ENCODE data around the gene ATF6. TPM values are rescaled to one million over a fixed set of nuclear protein-coding genes. Genes with fewer than 3 reads are reported as not detected.

The ATF6 gene
- total and polyA plus RNA-seq, 2 donors (not counting 1 experiment from before 2014, with no cell fraction given): 5.7 to 26.6 TPM

DNA sequence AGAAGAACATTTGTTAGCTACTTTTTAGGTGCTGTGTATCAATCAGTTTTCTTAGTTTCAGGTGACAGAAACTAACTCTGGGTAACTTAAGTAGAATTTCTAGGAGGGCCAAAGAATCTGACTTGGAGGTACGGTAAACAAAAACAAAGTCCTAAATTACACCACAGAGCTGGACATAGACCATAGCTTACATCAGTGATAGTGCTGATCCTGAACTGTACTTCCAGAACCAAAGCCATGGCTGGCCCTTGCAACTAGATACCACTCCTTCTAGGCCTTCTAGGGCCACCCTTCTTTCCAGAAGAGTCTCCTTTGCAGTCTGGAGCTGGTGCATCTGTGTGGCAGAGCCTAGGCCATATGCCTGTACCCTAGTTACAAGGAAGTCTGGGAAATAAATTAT is 163.0 kb downstream of the ATF6 start:
- Mint-ChIP-seq H3K4me3 (no peak overlapping the region), H3K27me3 (no peaks in the 10 kb centered on the region), H3K9me3 (ENCODE audit: insufficient read depth) (no peaks in the 10 kb centered on the region), H3K27ac (no peak overlapping the region), H3K4me1 (peaks cover 10% of the 10 kb centered on the region)
- H3K4me1 ChIP-seq (ENCODE audit: control insufficient read depth in 2 of 2, insufficient read depth in 2 of 2, low read length in 2 of 2): peaks cover 6 to 16% of the 10 kb centered on the region in 2 donors
- H3K27ac ChIP-seq (ENCODE audit: low read length in 2 of 2): no peak overlapping the region
- POLR2A ChIA-PET: no interaction called here
- H3K4me2 ChIP-seq (replicated peaks; ENCODE audit: low read depth, low read length, poor library complexity, severe bottlenecking): no peak overlapping the region
- DNase-seq: no peak
- H3K79me2 ChIP-seq (ENCODE audit: control insufficient read depth, insufficient read depth, low read length): no peaks in the 10 kb centered on the region
- no peaks in the 10 kb centered on the region for H3K9me3 ChIP-seq (ENCODE audit: control extremely low read depth in 1 of 3, control insufficient read depth in 2 of 3, insufficient read depth in 1 of 3, low read length in 2 of 3)
- no peaks in the 10 kb centered on the region for H3K27me3 ChIP-seq (replicated peaks in 1 of 4; ENCODE audit: control extremely low read depth in 1 of 4, control insufficient read depth in 3 of 4, insufficient read depth in 4 of 4, low read length in 3 of 4)
- no peaks in the 10 kb centered on the region for H4K20me1 ChIP-seq (ENCODE audit: control insufficient read depth, insufficient read depth, low read length, poor library complexity, severe bottlenecking)
- H3K9ac ChIP-seq (ENCODE audit: low read length): no peak overlapping the region
- 100% methylated on average over 1 of the region's 1 CpG for WGBS (ENCODE audit: insufficient coverage)
- H3K36me3 ChIP-seq (replicated peaks in 1 of 2; ENCODE audit: control extremely low read depth in 1 of 2, control insufficient read depth in 1 of 2, extremely low read depth in 1 of 2, insufficient read depth in 2 of 2, low read length in 1 of 2): peaks cover 0 to 4% of the 10 kb centered on the region in 2 experiments
- no peak overlapping the region for H2AFZ ChIP-seq (ENCODE audit: insufficient read depth, low read depth, low read length, poor library complexity, severe bottlenecking)
- ATAC-seq (ENCODE audit: low read depth): no peak
- intact Hi-C loops (cut with micrococcal nuclease): no loop called here
- no peak overlapping the region for H3K4me3 ChIP-seq (ENCODE audit: control extremely low read depth in 1 of 5, extremely low read depth in 1 of 5, insufficient read depth in 1 of 5, low read depth in 2 of 5, low read length in 4 of 5)
- no peak for TF ChIP-seq EZH2 (IDR thresholded peaks at IDR 0.05; ENCODE audit: borderline replicate concordance, insufficient read depth, low read depth, low read length, poor library complexity, severe bottlenecking)
- TF ChIP-seq, protein P1, sequence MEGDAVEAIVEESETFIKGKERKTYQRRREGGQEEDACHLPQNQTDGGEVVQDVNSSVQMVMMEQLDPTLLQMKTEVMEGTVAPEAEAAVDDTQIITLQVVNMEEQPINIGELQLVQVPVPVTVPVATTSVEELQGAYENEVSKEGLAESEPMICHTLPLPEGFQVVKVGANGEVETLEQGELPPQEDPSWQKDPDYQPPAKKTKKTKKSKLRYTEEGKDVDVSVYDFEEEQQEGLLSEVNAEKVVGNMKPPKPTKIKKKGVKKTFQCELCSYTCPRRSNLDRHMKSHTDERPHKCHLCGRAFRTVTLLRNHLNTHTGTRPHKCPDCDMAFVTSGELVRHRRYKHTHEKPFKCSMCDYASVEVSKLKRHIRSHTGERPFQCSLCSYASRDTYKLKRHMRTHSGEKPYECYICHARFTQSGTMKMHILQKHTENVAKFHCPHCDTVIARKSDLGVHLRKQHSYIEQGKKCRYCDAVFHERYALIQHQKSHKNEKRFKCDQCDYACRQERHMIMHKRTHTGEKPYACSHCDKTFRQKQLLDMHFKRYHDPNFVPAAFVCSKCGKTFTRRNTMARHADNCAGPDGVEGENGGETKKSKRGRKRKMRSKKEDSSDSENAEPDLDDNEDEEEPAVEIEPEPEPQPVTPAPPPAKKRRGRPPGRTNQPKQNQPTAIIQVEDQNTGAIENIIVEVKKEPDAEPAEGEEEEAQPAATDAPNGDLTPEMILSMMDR (IDR thresholded peaks at IDR 0.05): no peak
- CTCF ChIA-PET: no interaction called here

DNA sequence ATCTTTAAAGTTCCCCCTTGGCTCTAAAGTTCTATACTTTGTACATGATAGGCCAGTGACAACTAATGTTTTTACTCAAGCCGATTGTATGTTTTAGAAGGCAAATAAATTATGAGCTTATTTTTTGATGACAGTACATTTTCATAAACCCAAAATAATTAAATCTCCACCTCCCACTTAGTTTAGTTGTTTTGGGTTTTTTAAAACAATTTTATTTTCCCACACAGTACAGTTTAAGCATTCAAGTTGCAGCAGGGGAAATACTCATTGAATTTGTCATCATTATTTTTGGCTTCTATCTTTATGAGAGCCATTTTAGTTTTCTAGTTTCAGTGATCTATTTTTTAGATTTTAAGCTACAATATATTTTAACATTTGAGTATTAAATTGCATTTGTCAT is 163.9 kb downstream of the ATF6 start:
- WGBS (ENCODE audit: insufficient coverage): no CpG with 5 or more reads among the region's 1 CpG
- Histone ChIP-seq H3K4me2 (replicated peaks; ENCODE audit: low read depth, low read length, poor library complexity, severe bottlenecking) (no peak overlapping the region), H3K36me3 (replicated peaks in 1 of 2; ENCODE audit: control extremely low read depth in 1 of 2, control insufficient read depth in 1 of 2, extremely low read depth in 1 of 2, insufficient read depth in 2 of 2, low read length in 1 of 2) (peaks cover 0 to 3% of the 10 kb centered on the region in 2 experiments), H2AFZ (ENCODE audit: insufficient read depth, low read depth, low read length, poor library complexity, severe bottlenecking) (no peak overlapping the region), H3K27ac (ENCODE audit: low read length in 2 of 2) (no peak overlapping the region), H3K4me1 (ENCODE audit: control insufficient read depth in 2 of 2, insufficient read depth in 2 of 2, low read length in 2 of 2) (peaks cover 8 to 18% of the 10 kb centered on the region in 2 donors), H3K27me3 (replicated peaks in 1 of 4; ENCODE audit: control extremely low read depth in 1 of 4, control insufficient read depth in 3 of 4, insufficient read depth in 4 of 4, low read length in 3 of 4) (no peaks in the 10 kb centered on the region), H3K79me2 (ENCODE audit: control insufficient read depth, insufficient read depth, low read length) (no peaks in the 10 kb centered on the region), H4K20me1 (ENCODE audit: control insufficient read depth, insufficient read depth, low read length, poor library complexity, severe bottlenecking) (no peaks in the 10 kb centered on the region), H3K9ac (ENCODE audit: low read length) (no peak overlapping the region), H3K9me3 (ENCODE audit: control extremely low read depth in 1 of 3, control insufficient read depth in 2 of 3, insufficient read depth in 1 of 3, low read length in 2 of 3) (no peaks in the 10 kb centered on the region), H3K4me3 (ENCODE audit: control extremely low read depth in 1 of 5, extremely low read depth in 1 of 5, insufficient read depth in 1 of 5, low read depth in 2 of 5, low read length in 4 of 5) (no peak overlapping the region)
- ATAC-seq (ENCODE audit: low read depth): no peak
- CTCF ChIA-PET: no interaction called here
- intact Hi-C loops (cut with micrococcal nuclease): no loop called here
- POLR2A ChIA-PET: no interaction called here
- Mint-ChIP-seq H3K4me1 (peaks cover 13% of the 10 kb centered on the region), H3K9me3 (ENCODE audit: insufficient read depth) (no peaks in the 10 kb centered on the region), H3K4me3 (no peak overlapping the region), H3K27ac (no peak overlapping the region), H3K27me3 (no peaks in the 10 kb centered on the region)
- DNase-seq: no peak
- TF ChIP-seq EZH2 (IDR thresholded peaks at IDR 0.05; ENCODE audit: borderline replicate concordance, insufficient read depth, low read depth, low read length, poor library complexity, severe bottlenecking): no peak
- TF ChIP-seq, protein P1 (IDR thresholded peaks at IDR 0.05): no peak
